Activated B cell treated with CpG ODN at 0.5 μM for 24 hours (primary cell): ENCODE results near the gene ZNF593OS. TPM values are rescaled to one million over a fixed set of nuclear protein-coding genes. Genes with fewer than 3 reads are reported as not detected.

Source experiments
- ATAC-seq: fragments of 200-7000 bp; cut with Tn5 transposase; one replicate; pipeline ENCODE4 v1.10.0; 2021; ENCODE audit warnings: low read depth, mild to moderate bottlenecking, moderate library complexity
- CTCF ChIA-PET: fragments of 350-600 bp; sonication (Branson Sonifier 250); formaldehyde crosslinking; loops from one replicate; lab custom pipeline; 2021; ENCODE audit warnings: antibody characterized with exemption; lab: Charles Lee
- POLR2A ChIA-PET: fragments of 350-600 bp; sonication (Branson Sonifier 250); formaldehyde crosslinking; loops from one replicate; lab custom pipeline; 2021; ENCODE audit warnings: antibody characterized with exemption; lab: Charles Lee
- DNase-seq: peaks from one replicate; pipeline ENCODE4 v3.0.0; 2022
- H3K27ac Mint-ChIP-seq: one replicate; pipeline ENCODE4 v1.8.0; 2020; ENCODE audit warnings: mixed read lengths
- H3K27me3 Mint-ChIP-seq: one replicate; pipeline ENCODE4 v1.8.0; 2021; ENCODE audit warnings: mixed read lengths
- H3K36me3 Mint-ChIP-seq: one replicate; pipeline ENCODE4 v1.8.0; 2021; ENCODE audit warnings: low read depth, mixed read lengths
- H3K4me1 Mint-ChIP-seq: one replicate; pipeline ENCODE4 v1.8.0; 2021; ENCODE audit warnings: mixed read lengths
- H3K4me3 Mint-ChIP-seq: one replicate; pipeline ENCODE4 v1.8.0; 2020; ENCODE audit warnings: mild to moderate bottlenecking, mixed read lengths
- H3K9me3 Mint-ChIP-seq: one replicate; pipeline ENCODE4 v1.8.0; 2020; ENCODE audit warnings: mixed read lengths
- intact Hi-C: fragments of 100-400 bp; cut with micrococcal nuclease; formaldehyde crosslinking; loops from one replicate; pipeline ENCODE4 v1.15.1; 2024
- total RNA-seq: library from RNA; stranded (reverse); gene quantifications from 2 replicates; pipeline ENCODE4 v1.2.3, GENCODE V29; 2022
- TF ChIP-seq, protein P1 (sequence below): fragments of 200-600 bp; IDR thresholded peaks from one replicate; pipeline ENCODE4 v1.8.0; 2022; ENCODE audit warnings: antibody characterized with exemption, mild to moderate bottlenecking

Gene ZNF593OS
- total RNA-seq, 1 donor from 2014 or later: not detected

DNA sequence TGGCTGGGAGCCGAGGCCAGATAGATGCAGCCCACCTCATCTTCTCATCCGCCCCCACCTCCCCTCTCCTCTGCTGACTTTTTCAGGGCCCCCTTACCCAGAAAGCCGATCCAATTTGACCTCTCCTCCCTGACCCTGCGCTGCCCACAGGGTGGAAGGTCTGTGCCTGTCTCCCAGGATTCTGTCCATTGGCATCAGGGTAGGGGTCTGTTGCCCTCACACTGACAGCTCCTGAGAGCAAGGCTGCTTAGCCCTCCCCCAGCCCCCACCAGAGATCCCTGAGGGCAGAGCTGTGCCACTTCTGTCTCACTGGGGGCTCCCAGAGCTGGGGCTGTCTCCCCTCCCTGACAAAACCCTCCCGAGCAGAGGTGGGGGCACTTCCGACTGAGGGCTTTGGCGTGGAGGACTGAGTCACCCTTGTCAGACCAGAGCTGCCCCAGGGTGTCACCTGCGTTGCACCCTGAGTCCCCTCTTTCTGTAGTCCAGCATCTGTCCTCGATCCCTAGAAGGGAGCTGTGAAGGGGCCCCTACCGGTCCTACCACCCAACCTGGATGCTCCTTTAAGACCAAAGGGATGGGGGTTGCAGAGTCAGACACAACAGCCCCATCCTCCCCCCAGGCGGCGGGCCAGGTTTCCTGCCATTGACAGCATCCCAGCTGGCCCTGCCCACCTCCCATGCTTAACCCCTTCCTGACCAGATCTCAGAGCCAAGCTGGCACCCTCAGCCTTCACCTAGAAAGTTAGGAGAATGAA is 15.2 kb downstream of the ZNF593OS start:
- ATAC-seq: no peak
- TF ChIP-seq, protein P1, sequence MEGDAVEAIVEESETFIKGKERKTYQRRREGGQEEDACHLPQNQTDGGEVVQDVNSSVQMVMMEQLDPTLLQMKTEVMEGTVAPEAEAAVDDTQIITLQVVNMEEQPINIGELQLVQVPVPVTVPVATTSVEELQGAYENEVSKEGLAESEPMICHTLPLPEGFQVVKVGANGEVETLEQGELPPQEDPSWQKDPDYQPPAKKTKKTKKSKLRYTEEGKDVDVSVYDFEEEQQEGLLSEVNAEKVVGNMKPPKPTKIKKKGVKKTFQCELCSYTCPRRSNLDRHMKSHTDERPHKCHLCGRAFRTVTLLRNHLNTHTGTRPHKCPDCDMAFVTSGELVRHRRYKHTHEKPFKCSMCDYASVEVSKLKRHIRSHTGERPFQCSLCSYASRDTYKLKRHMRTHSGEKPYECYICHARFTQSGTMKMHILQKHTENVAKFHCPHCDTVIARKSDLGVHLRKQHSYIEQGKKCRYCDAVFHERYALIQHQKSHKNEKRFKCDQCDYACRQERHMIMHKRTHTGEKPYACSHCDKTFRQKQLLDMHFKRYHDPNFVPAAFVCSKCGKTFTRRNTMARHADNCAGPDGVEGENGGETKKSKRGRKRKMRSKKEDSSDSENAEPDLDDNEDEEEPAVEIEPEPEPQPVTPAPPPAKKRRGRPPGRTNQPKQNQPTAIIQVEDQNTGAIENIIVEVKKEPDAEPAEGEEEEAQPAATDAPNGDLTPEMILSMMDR: no peak
- intact Hi-C loops: no loop called here
- Mint-ChIP-seq H3K27me3 (peaks cover 33% of the 10 kb centered on the region), H3K4me1 (no peaks in the 10 kb centered on the region), H3K9me3 (no peaks in the 10 kb centered on the region), H3K27ac (no peak overlapping the region), H3K4me3 (no peak overlapping the region), H3K36me3 (no peaks in the 10 kb centered on the region)
- ChIA-PET CTCF (interaction anchor here (1.7 to 1.8 kb wide), 2 partner anchors 11 to 13 kb away, joined by 4 to 12 read pairs; partner anchors contain the start of gene ZNF593), POLR2A (interaction anchor here (0.6 to 1.0 kb wide), 2 partner anchors 13 to 14 kb away, joined by 3 to 6 read pairs; partner anchors contain the start of gene ZNF593)
- DNase-seq: no peak

DNA sequence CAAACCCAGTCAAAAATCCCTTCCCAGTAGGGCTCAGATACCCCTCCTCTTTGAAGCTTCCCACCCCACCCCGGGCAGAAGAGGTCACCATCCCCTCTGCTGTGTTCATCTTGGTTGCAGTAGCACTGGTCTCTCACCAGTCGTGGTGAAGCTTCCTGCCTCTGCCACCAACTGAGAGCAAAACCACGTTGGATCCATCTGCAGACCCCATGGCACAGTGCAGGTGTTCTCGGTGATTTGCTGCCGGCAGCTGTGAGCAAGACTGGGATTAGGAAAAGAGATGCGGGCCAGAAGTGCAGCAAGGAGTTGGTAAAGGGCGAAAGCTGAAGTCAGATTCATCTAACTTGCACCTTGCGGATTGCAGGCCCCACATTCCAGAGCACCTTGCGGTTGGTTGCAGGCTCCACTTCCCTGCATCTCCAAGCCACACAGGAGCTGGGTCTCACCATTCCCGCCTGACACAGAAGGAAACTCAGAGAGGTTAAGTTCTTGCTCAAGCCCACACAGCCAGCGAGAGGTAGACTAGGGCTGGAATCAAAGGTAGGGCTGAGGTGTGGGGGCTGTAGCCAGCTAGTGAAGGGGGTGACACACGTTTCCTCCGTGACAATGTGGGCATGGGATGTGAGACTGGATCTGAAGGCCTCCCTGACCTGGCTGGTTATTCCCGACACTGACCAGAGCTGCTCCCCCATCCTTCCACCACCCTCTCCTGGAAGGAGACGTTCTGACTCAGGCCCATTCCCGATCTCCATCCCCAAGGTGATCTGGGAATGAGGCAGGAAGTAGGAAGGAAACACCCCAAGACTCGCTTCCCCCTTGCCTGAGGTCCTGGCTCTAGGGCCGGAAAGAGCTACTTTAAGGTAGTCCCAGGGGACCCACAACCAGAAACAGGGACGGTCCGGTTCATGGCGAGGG is 16.0 kb downstream of the ZNF593OS start:
- Mint-ChIP-seq H3K27me3 (peaks cover 31% of the 10 kb centered on the region), H3K4me1 (no peaks in the 10 kb centered on the region), H3K4me3 (no peak overlapping the region), H3K36me3 (no peaks in the 10 kb centered on the region), H3K27ac (no peak overlapping the region), H3K9me3 (no peaks in the 10 kb centered on the region)
- ATAC-seq: no peak
- DNase-seq: no peak
- TF ChIP-seq, protein P1: no peak
- POLR2A ChIA-PET: no interaction called here
- CTCF ChIA-PET: interaction anchor here (0.7 to 1.7 kb wide), 3 partner anchors 11 to 261 kb away, joined by 3 to 4 read pairs (median 4); partner anchors contain the start of gene ZNF593
- intact Hi-C loops: no loop called here

DNA sequence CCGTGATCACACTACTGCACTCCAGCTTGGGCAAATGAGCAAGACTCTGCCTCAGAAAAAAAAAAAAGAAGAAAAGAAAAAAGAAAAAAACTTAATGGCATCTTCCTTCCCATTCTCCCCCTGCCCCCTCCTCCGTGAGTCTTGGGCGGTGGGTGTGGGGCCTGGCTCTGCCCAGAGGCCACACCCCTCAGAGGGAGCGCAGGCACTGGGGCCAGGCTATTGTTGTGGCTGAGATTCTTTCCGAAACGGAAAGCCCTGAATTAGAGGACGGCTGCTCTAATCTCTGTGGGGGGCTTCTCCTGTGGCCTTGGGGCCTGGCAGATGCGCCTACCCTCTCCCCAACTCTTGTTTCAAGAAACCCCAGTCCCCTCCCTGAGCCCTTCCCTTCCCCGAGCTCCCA is 16.9 kb downstream of the ZNF593OS start:
- Mint-ChIP-seq H3K9me3 (no peaks in the 10 kb centered on the region), H3K4me3 (no peak overlapping the region), H3K27ac (no peak overlapping the region), H3K36me3 (no peaks in the 10 kb centered on the region), H3K27me3 (peaks cover 30% of the 10 kb centered on the region), H3K4me1 (no peaks in the 10 kb centered on the region)
- no peak for ATAC-seq
- POLR2A ChIA-PET: interaction anchor here (0.6 kb wide), 1 partner anchor 154 kb away, joined by 4 read pairs; no protein-coding TSS in a partner anchor
- no peak for DNase-seq
- CTCF ChIA-PET: interaction anchor here (0.7 to 1.6 kb wide), 3 partner anchors 10 to 262 kb away, joined by 3 to 7 read pairs (median 4); no protein-coding TSS in a partner anchor
- TF ChIP-seq, protein P1: no peak
- intact Hi-C loops: no loop called here

DNA sequence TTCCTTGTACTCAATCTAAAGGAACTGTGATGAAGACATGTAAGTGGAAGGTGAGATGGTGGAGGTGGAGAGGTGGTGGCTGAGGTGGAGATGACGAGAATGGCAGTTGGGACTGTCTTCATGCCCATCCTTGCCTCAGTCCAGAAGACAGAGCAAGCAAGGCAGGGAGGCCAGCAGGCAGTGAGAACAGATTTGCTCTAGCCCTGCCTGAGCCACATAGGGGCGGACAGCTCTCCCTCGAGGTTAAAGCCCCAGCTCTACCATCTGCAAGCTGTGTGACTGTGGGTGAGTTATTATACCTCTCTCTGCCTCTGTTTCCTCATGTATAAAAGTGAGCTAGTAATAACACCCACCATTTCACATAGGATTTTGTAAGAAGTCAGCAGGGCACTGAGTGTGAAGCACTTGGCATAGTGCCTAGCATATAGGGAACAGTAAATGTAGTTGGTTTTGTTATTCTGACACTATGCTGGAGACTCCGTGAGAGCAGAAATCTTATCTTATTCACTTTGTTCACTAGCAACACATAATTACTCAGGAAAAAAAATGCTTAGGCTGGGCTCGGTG is 17.6 kb downstream of the ZNF593OS start:
- no peaks in the 10 kb centered on the region for H3K4me1 Mint-ChIP-seq
- ChIA-PET POLR2A (interaction anchor here (0.6 kb wide), 1 partner anchor 153 kb away, joined by 4 read pairs; no protein-coding TSS in a partner anchor), CTCF (interaction anchor here (1.6 kb wide), 1 partner anchor 9 kb away, joined by 7 read pairs; no protein-coding TSS in a partner anchor)
- H3K27me3 Mint-ChIP-seq: peaks cover 26% of the 10 kb centered on the region
- H3K9me3 Mint-ChIP-seq: no peaks in the 10 kb centered on the region
- no peaks in the 10 kb centered on the region for H3K36me3 Mint-ChIP-seq
- H3K4me3 Mint-ChIP-seq: no peak overlapping the region
- DNase-seq (no peak), ATAC-seq (no peak)
- TF ChIP-seq, protein P1: no peak
- intact Hi-C loops: no loop called here
- H3K27ac Mint-ChIP-seq: no peak overlapping the region
